Sigmoid colon (tissue), 4 donors: ENCODE measurements around the gene PRKCA.

Source experiments
- EP300 ChIP-seq, 4 donors: sonication (generic); formaldehyde crosslinking; IDR thresholded peaks; one replicate each; pipeline ENCODE4 v1.6.1; 2017; ENCODE audit warnings: antibody characterized with exemption in 4 of 4
- POLR2A ChIP-seq, 2 donors: fragments of 450-650 bp; IDR thresholded peaks; one replicate each; pipeline ENCODE4 v1.6.1; 2016; ENCODE audit warnings: antibody characterized with exemption in 2 of 2, mild to moderate bottlenecking in 2 of 2, moderate library complexity in 2 of 2
- POLR2AphosphoS5 ChIP-seq, 4 donors: sonication (generic); formaldehyde crosslinking; IDR thresholded peaks; one replicate each; pipeline ENCODE4 v1.6.1; 2017; ENCODE audit warnings: antibody characterized with exemption in 4 of 4
- TF ChIP-seq, protein P1 (sequence below), 4 experiments: fragments of 450-650 bp in 3 of 4; fragments of 200-600 bp in 1 of 4; IDR thresholded peaks; one replicate each; pipeline ENCODE4 v1.5.1; 2016 to 2019; ENCODE audit warnings: antibody characterized with exemption in 4 of 4, mild to moderate bottlenecking in 3 of 4, moderate library complexity in 2 of 4

DNA sequence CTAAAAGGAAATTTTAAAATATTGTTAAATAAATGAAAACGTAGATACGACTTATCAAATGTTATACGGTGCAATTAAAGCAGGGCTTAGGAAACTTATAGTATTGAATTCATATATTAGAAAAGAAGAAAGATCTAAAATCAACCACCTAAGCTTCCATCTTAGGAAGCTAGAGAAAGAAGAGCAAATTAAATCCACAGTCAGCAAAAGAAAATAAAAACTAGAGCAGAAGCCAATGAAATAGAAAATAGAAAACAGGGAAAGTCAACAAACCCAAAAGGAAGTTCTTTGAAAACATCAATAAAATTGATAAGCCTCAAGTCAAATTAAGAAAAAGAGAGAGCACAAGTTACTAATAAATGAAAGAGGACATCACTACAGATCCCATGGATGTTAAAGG, 457.9 kb downstream of the PRKCA start:
- TF ChIP-seq POLR2A (IDR thresholded peaks at IDR 0.05) (no peak), POLR2AphosphoS5 (IDR thresholded peaks at IDR 0.05) (no peak), EP300 (IDR thresholded peaks at IDR 0.05) (no peak)
- TF ChIP-seq, protein P1, sequence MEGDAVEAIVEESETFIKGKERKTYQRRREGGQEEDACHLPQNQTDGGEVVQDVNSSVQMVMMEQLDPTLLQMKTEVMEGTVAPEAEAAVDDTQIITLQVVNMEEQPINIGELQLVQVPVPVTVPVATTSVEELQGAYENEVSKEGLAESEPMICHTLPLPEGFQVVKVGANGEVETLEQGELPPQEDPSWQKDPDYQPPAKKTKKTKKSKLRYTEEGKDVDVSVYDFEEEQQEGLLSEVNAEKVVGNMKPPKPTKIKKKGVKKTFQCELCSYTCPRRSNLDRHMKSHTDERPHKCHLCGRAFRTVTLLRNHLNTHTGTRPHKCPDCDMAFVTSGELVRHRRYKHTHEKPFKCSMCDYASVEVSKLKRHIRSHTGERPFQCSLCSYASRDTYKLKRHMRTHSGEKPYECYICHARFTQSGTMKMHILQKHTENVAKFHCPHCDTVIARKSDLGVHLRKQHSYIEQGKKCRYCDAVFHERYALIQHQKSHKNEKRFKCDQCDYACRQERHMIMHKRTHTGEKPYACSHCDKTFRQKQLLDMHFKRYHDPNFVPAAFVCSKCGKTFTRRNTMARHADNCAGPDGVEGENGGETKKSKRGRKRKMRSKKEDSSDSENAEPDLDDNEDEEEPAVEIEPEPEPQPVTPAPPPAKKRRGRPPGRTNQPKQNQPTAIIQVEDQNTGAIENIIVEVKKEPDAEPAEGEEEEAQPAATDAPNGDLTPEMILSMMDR (IDR thresholded peaks at IDR 0.05), result no peak
